ENCODE data around the gene DPY19L3.

The DPY19L3 gene

DNA sequence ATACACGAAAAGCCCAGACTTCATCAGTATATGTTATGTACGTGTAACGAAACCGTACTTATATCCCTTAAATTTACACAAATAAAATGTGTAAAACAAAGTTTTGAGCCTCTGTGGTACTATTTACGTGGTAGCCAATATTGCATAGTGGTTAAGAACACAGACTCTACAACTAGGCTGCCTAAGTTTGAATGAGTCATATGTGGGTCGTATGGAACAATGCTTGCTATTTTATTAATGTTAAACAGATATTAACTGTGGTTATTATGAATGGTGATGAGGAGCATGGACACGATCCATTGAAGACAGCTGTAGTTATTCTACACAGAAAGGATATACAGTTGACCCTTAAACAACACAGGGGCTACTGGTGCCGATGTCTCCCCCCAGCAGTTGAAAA, 42.5 kb downstream of the DPY19L3 start:
- H3K27ac ChIP-seq = no peak overlapping the region
- TF ChIP-seq ZFX (IDR thresholded peaks at IDR 0.05; ENCODE audit: borderline replicate concordance) = no peak
- TF ChIP-seq, protein P1, sequence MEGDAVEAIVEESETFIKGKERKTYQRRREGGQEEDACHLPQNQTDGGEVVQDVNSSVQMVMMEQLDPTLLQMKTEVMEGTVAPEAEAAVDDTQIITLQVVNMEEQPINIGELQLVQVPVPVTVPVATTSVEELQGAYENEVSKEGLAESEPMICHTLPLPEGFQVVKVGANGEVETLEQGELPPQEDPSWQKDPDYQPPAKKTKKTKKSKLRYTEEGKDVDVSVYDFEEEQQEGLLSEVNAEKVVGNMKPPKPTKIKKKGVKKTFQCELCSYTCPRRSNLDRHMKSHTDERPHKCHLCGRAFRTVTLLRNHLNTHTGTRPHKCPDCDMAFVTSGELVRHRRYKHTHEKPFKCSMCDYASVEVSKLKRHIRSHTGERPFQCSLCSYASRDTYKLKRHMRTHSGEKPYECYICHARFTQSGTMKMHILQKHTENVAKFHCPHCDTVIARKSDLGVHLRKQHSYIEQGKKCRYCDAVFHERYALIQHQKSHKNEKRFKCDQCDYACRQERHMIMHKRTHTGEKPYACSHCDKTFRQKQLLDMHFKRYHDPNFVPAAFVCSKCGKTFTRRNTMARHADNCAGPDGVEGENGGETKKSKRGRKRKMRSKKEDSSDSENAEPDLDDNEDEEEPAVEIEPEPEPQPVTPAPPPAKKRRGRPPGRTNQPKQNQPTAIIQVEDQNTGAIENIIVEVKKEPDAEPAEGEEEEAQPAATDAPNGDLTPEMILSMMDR (IDR thresholded peaks at IDR 0.05) = no peak

DNA sequence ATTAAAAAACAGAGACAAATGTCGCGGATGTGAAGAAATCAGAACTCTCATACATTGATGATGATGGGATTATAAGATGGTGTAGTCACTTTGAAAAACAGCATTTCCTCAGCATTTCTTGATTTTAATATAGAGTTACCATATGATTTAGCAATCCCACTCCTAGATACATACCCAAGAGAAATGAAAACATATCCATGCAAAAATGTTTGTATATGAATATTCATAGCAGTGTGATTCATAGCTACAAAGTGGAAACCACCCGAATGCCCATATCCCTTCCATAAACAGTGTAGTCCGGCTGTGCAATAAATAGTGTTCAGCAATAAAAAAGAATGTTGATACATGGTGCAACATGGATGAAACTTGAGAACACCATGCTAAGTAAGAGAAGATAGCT, 44.6 kb downstream of the DPY19L3 start:
- H3K27ac ChIP-seq = no peak overlapping the region

DNA sequence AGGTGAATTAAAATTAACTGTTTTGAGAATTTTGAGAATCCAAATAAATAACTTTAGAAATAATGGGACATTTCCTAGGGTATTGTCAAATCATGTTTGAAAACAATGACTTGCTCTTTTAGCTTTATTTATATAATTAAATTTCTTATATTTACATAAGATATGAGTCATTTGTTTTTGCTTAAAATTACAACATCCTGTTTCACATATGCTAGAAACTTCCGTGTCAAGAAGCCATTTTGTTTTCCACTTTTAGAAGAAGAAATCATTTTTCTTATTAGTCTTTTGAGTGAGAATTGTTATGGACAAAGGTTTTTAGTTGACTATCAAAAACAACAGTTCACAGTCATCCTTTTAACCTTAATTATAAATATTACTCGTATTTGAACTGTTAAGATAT, 48.2 kb downstream of the DPY19L3 start:
- no peak overlapping the region for H3K27ac ChIP-seq
- TF ChIP-seq ZFX (IDR thresholded peaks at IDR 0.05; ENCODE audit: borderline replicate concordance) = no peak
- TF ChIP-seq, protein P1 (IDR thresholded peaks at IDR 0.05) = no peak

More for the DNA sequence above, 44.6 kb downstream of the DPY19L3 start:
- no peak for TF ChIP-seq ZFX (IDR thresholded peaks at IDR 0.05; ENCODE audit: borderline replicate concordance)

DNA sequence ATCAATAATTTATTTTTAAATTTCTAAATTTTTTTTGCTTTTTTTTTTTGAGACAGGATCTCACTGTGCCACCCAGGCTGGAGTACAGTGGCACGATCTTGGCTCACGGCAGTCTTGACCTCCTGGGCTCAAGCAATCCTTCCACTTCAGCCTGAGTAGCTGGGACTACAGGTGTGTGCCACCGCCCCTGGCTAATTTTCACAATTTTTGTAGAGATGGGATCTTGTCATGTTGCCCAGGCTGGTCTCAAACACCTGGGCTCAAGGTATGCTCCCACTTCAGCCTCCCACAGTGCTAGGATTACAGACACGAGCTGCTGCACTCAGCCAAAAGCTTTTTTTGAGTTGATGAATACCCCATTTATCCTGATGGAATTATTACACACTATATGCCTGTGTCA, 50.8 kb downstream of the DPY19L3 start:
- TF ChIP-seq, protein P1 (IDR thresholded peaks at IDR 0.05) = no peak
- no peak for TF ChIP-seq ZFX (IDR thresholded peaks at IDR 0.05; ENCODE audit: borderline replicate concordance)
- H3K27ac ChIP-seq = no peak overlapping the region

DNA sequence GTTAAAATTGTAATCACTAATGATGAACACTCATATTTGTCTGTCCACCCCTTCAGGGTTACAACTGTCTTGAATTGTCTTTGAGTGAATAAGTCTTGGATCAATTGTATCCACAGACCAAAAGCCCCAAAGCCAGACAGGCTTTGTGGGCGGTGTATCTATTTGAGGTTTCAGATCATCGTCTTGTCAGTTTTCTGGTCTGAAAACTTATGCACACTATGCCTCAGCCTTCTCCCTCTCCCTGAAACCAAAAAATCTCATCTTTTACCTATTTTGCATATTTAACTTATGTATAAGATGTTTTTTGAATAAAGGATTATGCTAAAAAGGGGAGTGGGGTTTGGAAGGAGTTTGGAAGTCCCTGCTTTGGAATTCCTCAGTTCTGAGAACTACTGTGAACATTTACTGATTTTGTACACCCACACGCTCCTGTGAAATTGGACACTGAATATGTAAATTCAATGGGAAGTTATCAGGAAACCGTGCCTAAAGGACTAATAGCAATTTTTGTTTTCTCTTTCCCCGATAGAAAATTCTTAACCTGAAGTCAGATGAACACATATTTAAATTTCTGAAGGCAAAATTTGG, 52.1 kb downstream of the DPY19L3 start:
- no peak for TF ChIP-seq ZFX (IDR thresholded peaks at IDR 0.05; ENCODE audit: borderline replicate concordance)
- TF ChIP-seq, protein P1 (IDR thresholded peaks at IDR 0.05) = no peak
- H3K27ac ChIP-seq = no peak overlapping the region

DNA sequence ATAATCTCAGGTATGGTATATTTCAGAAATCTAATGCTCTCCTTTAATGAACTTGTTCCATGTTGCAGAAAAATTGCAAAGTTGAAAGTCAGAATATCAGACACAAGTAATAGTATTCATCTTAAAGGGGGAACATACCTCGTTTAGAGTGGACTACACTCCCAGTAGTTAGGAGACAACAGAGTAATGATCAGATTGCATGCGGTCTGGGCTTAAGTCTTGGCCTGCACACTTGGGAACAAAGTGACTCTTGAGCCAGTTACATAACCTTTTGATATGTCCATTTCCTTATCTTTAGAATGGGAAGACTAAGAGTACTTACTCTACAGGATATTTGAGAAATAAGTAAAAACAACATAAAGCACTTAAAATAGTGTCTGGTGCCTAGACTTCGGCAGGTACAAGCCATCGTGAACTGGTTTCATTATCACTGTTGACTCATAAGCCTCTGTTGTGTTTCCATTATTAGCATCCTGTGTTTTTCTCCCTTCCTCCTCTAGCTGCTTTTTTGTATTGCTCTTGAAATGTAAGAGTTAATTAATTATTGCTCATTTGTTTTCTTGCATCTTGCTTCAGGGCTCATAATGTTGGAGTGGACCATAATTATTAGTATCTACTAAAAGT, 53.0 kb downstream of the DPY19L3 start:
- H3K27ac ChIP-seq = no peak overlapping the region
- no peak for TF ChIP-seq ZFX (IDR thresholded peaks at IDR 0.05; ENCODE audit: borderline replicate concordance)
- TF ChIP-seq, protein P1 (IDR thresholded peaks at IDR 0.05) = no peak

DNA sequence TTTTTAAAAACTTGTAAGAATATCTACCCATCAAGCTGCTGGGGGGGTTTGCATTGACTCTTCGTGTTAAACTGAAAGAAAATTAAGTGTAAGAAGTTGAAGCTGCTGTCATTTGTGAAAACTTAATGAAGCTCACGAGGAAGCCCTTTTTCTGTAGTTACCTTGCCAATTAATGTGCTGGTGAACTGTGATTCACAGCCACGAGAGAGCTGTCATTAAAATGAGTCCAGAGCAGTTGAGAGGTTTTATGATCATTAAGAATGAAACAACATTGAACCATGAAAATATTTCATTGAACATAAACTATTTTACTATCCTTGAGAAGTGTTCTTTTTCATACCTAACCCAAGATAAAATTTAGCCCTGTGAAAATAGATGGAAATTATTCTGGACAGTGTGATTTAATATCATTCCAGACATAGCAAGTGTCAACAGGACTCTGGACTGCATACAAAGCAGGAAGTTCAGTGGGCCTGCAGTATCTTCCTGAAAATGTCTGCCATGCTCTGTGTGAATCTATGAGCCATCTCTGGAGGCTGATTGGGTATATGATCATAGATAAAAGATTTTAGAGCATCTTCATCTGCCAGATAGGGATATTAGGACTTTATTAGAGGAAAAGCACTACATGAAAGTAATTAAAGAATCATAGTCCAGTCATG, 53.8 kb downstream of the DPY19L3 start:
- TF ChIP-seq ZFX (IDR thresholded peaks at IDR 0.05; ENCODE audit: borderline replicate concordance) = no peak
- no peak overlapping the region for H3K27ac ChIP-seq

DNA sequence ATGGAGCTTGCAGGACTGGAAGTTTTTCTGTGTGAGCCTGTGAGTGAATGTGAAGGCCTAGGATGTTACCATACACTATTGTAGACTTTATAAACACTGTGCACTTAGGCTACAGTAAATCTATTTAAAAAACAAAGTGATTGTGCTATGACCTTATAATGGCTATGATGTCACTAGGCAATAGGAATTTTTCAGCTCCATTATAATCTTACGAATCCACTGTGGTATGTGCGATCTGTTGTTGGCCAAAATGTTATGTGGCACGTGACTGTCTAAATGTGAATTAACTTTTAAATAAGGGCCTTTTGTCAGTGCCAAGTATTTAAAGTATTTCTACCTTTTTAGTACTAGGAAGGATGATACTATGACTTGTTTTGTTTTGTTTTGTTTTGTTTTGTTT, 54.9 kb downstream of the DPY19L3 start:
- TF ChIP-seq, protein P1 (IDR thresholded peaks at IDR 0.05) = no peak
- TF ChIP-seq ZFX (IDR thresholded peaks at IDR 0.05; ENCODE audit: borderline replicate concordance) = no peak
- no peak overlapping the region for H3K27ac ChIP-seq

All from 22Rv1 (cell line).